SK-N-SH (cell line): ENCODE measurements around the gene SPATA13.

ENCODE experiments used
- CTCF ChIP-seq: fragments of 200-600 bp; sonication (generic); IDR thresholded peaks from 2 replicates; pipeline ENCODE4 v1.6.1; 2017; ENCODE audit warnings: antibody characterized with exemption, mild to moderate bottlenecking, moderate library complexity
- IRF3 ChIP-seq: fragments of 150-350 bp; IDR thresholded peaks from 2 replicates; pipeline ENCODE4 v1.6.1; 2016; ENCODE audit warnings: mild to moderate bottlenecking, low read depth, low read length

GRCh38 chr13:24165746-24166145, 5.2 kb downstream of the SPATA13 start:
- TF ChIP-seq CTCF (no peak), IRF3 (no peak)
